GM12878 (cell line): ENCODE results near the gene SHB. TPM values are rescaled to one million over a fixed set of nuclear protein-coding genes. Genes with fewer than 3 reads are reported as not detected.

Source experiments
- ATAC-seq: fragments of 200-7000 bp; cut with Tn5 transposase; 3 replicates; pipeline ENCODE4 v1.9.1; 2020; ENCODE audit warnings: mild to moderate bottlenecking, moderate library complexity
- BruUV-seq: library from RNA; stranded (reverse); fragments of 400-500 nt; replicated peaks from 2 replicates; lab custom pipeline; 2021; lab: Mats Ljungman, UMichigan
- CTCF ChIA-PET: fragments of 300-600 bp; sonication (Branson Sonifier 250); formaldehyde crosslinking; extraction: SDS; loops from one replicate; lab custom pipeline; 2021; ENCODE audit warnings: inconsistent platforms; lab: Yijun Ruan, JAX
- POLR2A ChIA-PET: fragments of 350-600 bp; formaldehyde crosslinking; extraction: SDS; loops from one replicate; lab custom pipeline; 2021; ENCODE audit warnings: inconsistent platforms; lab: Charles Lee
- RAD21 ChIA-PET: fragments of 300-600 bp; sonication (Branson Sonifier 250); formaldehyde crosslinking; loops from one replicate; lab custom pipeline; 2023; ENCODE audit warnings: antibody characterized with exemption; ENCODE audit not compliant: unreplicated experiment; lab: Charles Lee
- SMC1A ChIA-PET: fragments of 300-600 bp; sonication (Branson Sonifier 250); formaldehyde crosslinking; loops from one replicate; lab custom pipeline; 2023; ENCODE audit not compliant: unreplicated experiment, uncharacterized antibody; lab: Charles Lee
- DNase-seq: peaks from one replicate; pipeline ENCODE4 v3.0.0-alpha.2; 2011; ENCODE audit warnings: low read depth, low spot score
- FAIRE-seq: peaks from 3 replicates; lab custom pipeline; 2011; peaks lifted over from hg19 to GRCh38; lab: Jason Lieb, UNC
- H2AFZ ChIP-seq: 2 replicates; pipeline ENCODE4 v1.6.0; 2011; ENCODE audit warnings: low read depth, low read length, control low read depth; ENCODE audit not compliant: control insufficient read depth
- H3K27ac ChIP-seq: 2 replicates; pipeline ENCODE4 v1.5.1; 2011; ENCODE audit warnings: control low read depth; ENCODE audit not compliant: control insufficient read depth, insufficient read depth
- H3K27me3 ChIP-seq, 2 experiments: replicated peaks in 1 of 2; 2 replicates each; pipeline versions ENCODE4 v1.6.0 to v1.6.1; 2011; ENCODE audit warnings: low read length in 1 of 2; ENCODE audit not compliant: control insufficient read depth in 2 of 2, insufficient read depth in 2 of 2
- H3K36me3 ChIP-seq, 2 experiments: 2 replicates each; pipeline ENCODE4 v1.5.1; 2011; ENCODE audit warnings: low read length in 1 of 2; ENCODE audit not compliant: control insufficient read depth in 2 of 2, insufficient read depth in 2 of 2
- H3K4me1 ChIP-seq: 2 replicates; pipeline ENCODE4 v1.6.1; 2011; ENCODE audit warnings: mild to moderate bottlenecking, low read length, moderate library complexity, mixed read lengths; ENCODE audit not compliant: control insufficient read depth, insufficient read depth
- H3K4me2 ChIP-seq: 2 replicates; pipeline ENCODE4 v1.6.0; 2011; ENCODE audit warnings: control low read depth; ENCODE audit not compliant: control insufficient read depth, insufficient read depth
- H3K4me3 ChIP-seq: fragments of 200-600 bp; sonication (generic); 2 replicates; pipeline ENCODE4 v1.5.1; 2016
- H3K79me2 ChIP-seq: 2 replicates; pipeline ENCODE4 v1.6.0; 2011; ENCODE audit warnings: low read length; ENCODE audit not compliant: control insufficient read depth, insufficient read depth
- H3K9ac ChIP-seq: 2 replicates; pipeline ENCODE4 v1.8.0; 2011; ENCODE audit warnings: low read length, control low read depth, mixed read lengths; ENCODE audit not compliant: control insufficient read depth, insufficient read depth
- H3K9me3 ChIP-seq: replicated peaks from 3 replicates; pipeline ENCODE4 v1.5.1; 2011; ENCODE audit warnings: mild to moderate bottlenecking, low read length; ENCODE audit not compliant: control insufficient read depth, insufficient read depth
- H4K20me1 ChIP-seq: 2 replicates; pipeline ENCODE4 v1.6.0; 2011; ENCODE audit not compliant: control insufficient read depth, insufficient read depth
- CBX5 ChIP-seq: sonication (generic); IDR thresholded peaks from 2 replicates; pipeline ENCODE4 v1.6.1; 2016; ENCODE audit warnings: low read depth, moderate library complexity, mild to moderate bottlenecking, inconsistent platforms
- IRF5 ChIP-seq: fragments of 450-650 bp; IDR thresholded peaks from 2 replicates; pipeline ENCODE4 v1.6.1; 2017; ENCODE audit warnings: borderline replicate concordance
- KAT2A ChIP-seq: conservative IDR thresholded peaks from 2 replicates; pipeline ENCODE4 v1.6.1; 2011; ENCODE audit warnings: low read depth, low read length; ENCODE audit not compliant: control insufficient read depth
- NFXL1 ChIP-seq: fragments of 450-650 bp; IDR thresholded peaks from 2 replicates; pipeline ENCODE4 v1.6.1; 2017; ENCODE audit warnings: antibody characterized with exemption, mild to moderate bottlenecking, borderline replicate concordance
- NFYB ChIP-seq: IDR thresholded peaks from 2 replicates; pipeline ENCODE4 v1.6.1; 2011; ENCODE audit warnings: low read depth, mild to moderate bottlenecking, low read length, improper control_type of control experiment, moderate library complexity; ENCODE audit not compliant: insufficient read depth
- SIN3A ChIP-seq: IDR thresholded peaks from 2 replicates; pipeline ENCODE4 v1.6.1; 2012; ENCODE audit warnings: low read depth, low read length, improper control_type of control experiment
- SPI1 ChIP-seq: IDR thresholded peaks from 2 replicates; pipeline ENCODE4 v1.6.1; 2011; ENCODE audit warnings: low read depth, mild to moderate bottlenecking, low read length, moderate library complexity, borderline replicate concordance; ENCODE audit not compliant: insufficient read depth
- SREBF2 ChIP-seq: IDR thresholded peaks from 2 replicates; pipeline ENCODE4 v1.6.1; 2012; ENCODE audit warnings: mild to moderate bottlenecking, low read length
- TBL1XR1 ChIP-seq: IDR thresholded peaks from 2 replicates; pipeline ENCODE4 v1.6.1; 2012; ENCODE audit warnings: low read depth, low read length, improper control_type of control experiment
- WGBS: methylation state at CpG from one replicate; pipeline ENCODE4 v1.1.6; 2016; ENCODE audit warnings: low lambda C conversion rate; ENCODE audit not compliant: insufficient replicate concordance, insufficient coverage; ENCODE audit errors: missing lambda C conversion rate; 5-methylcytosine and 5-hydroxymethylcytosine counted together
- in situ Hi-C: fragments of 300-500 bp; cut with MboI; formaldehyde crosslinking; loops from 9 replicates; pipeline ENCODE4 v1.14.3; 2018; ENCODE audit warnings: mixed read lengths
- intact Hi-C: fragments of 100-400 bp; cut with micrococcal nuclease; formaldehyde crosslinking; loops from one replicate; pipeline ENCODE4 v1.14.2; 2022; ENCODE audit not compliant: unreplicated experiment
- polyA plus RNA-seq, 11 experiments: library from polyadenylated mRNA; depleted of rRNA in 4 of 11; unstranded in 6 of 11; stranded (reverse) in 5 of 11; fragments of >200 nt; fragmentation: Nextera tagmentation in 4 of 11; fragmentation: Illumina TruSeq in 1 of 11; extraction: Ambion mirVana in 4 of 11; extraction: Trizol in 1 of 11; gene quantifications; 1 replicate in 1 of 11; 2 replicates in 10 of 11; pipeline versions ENCODE4 v1.2.1 to v1.2.3, GENCODE V29; 2011 to 2016; ENCODE audit warnings: inconsistent platforms in 2 of 11, missing spikeins in 2 of 11, low read depth in 1 of 11
- total RNA-seq, 4 experiments: library from RNA; depleted of rRNA in 3 of 4; stranded (reverse); fragments of >200 nt in 3 of 4; fragmentation: Illumina TruSeq in 1 of 4; extraction: Trizol in 1 of 4; gene quantifications; 2 replicates each; pipeline versions ENCODE4 v1.2.1 to v1.2.3, GENCODE V29; 2013 to 2021

Gene SHB
- total and polyA plus RNA-seq, 10 of the 15 experiments (the other 5 are each of a cell fraction or from before 2014, with no cell fraction given): 0.29 to 6.2 (median 1.3) TPM

- TF ChIP-seq SREBF2: no peak
Observed at GRCh38 chr9:38051780-38052546, 17.1 kb downstream of the SHB start (continued).

- no peak for TF ChIP-seq NFYB
- no peak for TF ChIP-seq KAT2A
- no peak for TF ChIP-seq IRF5
- no peak for TF ChIP-seq SPI1
- TF ChIP-seq TBL1XR1: no peak
- no peak for TF ChIP-seq CBX5
- TF ChIP-seq NFXL1: no peak
- no peak for TF ChIP-seq SIN3A
- ATAC-seq (no peak), FAIRE-seq (no peak), DNase-seq (no peak)
- H3K4me2 ChIP-seq: no peak overlapping the region
- ChIA-PET CTCF (interaction anchor here (0.8 kb wide), 1 partner anchor 112 kb away, joined by 4 read pairs; no protein-coding TSS in a partner anchor), RAD21 (no interaction called here), SMC1A (interaction anchor here (0.7 to 1.5 kb wide), 3 partner anchors 11 to 15 kb away, joined by 3 to 4 read pairs (median 3); no protein-coding TSS in a partner anchor), POLR2A (interaction anchor here (0.6 to 0.8 kb wide), 2 partner anchors 12 to 20 kb away, joined by 3 to 4 read pairs; no protein-coding TSS in a partner anchor)
- H4K20me1 ChIP-seq: no peaks in the 10 kb centered on the region; the same call in 1 of the 2 replicates
- H3K79me2 ChIP-seq: no peaks in the 10 kb centered on the region
- H2AFZ ChIP-seq: no peak overlapping the region
- intact Hi-C loops: no loop called here
- no peak overlapping the region for H3K27ac ChIP-seq
- no peak overlapping the region for H3K9ac ChIP-seq
- H3K4me3 ChIP-seq: no peak overlapping the region
- H3K9me3 ChIP-seq: no peaks in the 10 kb centered on the region
- WGBS: 65% methylated on average over 4 of the region's 4 CpGs
- no peaks in the 10 kb centered on the region for H3K36me3 ChIP-seq
- BruUV-seq: no TSS peak
- peaks cover 10% of the 10 kb centered on the region for H3K4me1 ChIP-seq
- no peaks in the 10 kb centered on the region; a peak in 2 of 4 replicates for H3K27me3 ChIP-seq
- in situ Hi-C loops: no loop called here
Observed at GRCh38 chr9:38048316-38048969, 20.6 kb downstream of the SHB start.
